Fibroblast of mammary gland (primary cell): ENCODE data around the gene PRRT3.

ENCODE experiments used
- DNase-seq: peaks from one replicate; pipeline ENCODE4 v3.0.0-alpha.2; 2010; ENCODE audit warnings: low read depth
- H3K4me3 ChIP-seq: 2 replicates; pipeline ENCODE4 v1.5.1; 2011; ENCODE audit warnings: low read depth, mild to moderate bottlenecking, low read length, moderate library complexity; ENCODE audit not compliant: control insufficient read depth
- TF ChIP-seq, protein P1 (sequence below): conservative IDR thresholded peaks from 2 replicates; pipeline ENCODE4 v1.5.1; 2011; ENCODE audit warnings: low read depth, low read length, inconsistent platforms; ENCODE audit not compliant: control insufficient read depth, insufficient read depth

Gene PRRT3

DNA sequence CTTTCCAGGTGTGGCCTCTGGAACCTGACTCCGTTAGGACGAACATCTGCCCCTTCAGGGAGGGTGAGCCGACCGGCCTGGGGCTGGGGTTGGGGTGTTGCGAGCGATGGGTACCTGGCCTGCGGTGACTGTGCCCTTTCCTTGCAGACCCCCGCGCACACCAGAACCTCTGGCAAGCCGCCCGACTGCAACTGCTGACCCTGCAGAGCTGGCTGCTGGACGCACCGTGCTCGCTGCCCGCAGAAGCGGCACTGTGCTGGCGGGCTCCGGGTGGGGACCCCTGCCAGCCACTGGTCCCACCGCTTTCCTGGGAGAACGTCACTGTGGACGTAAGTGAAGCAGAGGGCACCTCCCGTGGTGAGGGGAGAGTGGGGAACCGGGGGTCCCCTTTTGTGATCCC is 24.1 kb downstream of the PRRT3 start:
- DNase-seq, result no peak
- TF ChIP-seq, protein P1, sequence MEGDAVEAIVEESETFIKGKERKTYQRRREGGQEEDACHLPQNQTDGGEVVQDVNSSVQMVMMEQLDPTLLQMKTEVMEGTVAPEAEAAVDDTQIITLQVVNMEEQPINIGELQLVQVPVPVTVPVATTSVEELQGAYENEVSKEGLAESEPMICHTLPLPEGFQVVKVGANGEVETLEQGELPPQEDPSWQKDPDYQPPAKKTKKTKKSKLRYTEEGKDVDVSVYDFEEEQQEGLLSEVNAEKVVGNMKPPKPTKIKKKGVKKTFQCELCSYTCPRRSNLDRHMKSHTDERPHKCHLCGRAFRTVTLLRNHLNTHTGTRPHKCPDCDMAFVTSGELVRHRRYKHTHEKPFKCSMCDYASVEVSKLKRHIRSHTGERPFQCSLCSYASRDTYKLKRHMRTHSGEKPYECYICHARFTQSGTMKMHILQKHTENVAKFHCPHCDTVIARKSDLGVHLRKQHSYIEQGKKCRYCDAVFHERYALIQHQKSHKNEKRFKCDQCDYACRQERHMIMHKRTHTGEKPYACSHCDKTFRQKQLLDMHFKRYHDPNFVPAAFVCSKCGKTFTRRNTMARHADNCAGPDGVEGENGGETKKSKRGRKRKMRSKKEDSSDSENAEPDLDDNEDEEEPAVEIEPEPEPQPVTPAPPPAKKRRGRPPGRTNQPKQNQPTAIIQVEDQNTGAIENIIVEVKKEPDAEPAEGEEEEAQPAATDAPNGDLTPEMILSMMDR, result no peak
- no peak overlapping the region for H3K4me3 ChIP-seq

DNA sequence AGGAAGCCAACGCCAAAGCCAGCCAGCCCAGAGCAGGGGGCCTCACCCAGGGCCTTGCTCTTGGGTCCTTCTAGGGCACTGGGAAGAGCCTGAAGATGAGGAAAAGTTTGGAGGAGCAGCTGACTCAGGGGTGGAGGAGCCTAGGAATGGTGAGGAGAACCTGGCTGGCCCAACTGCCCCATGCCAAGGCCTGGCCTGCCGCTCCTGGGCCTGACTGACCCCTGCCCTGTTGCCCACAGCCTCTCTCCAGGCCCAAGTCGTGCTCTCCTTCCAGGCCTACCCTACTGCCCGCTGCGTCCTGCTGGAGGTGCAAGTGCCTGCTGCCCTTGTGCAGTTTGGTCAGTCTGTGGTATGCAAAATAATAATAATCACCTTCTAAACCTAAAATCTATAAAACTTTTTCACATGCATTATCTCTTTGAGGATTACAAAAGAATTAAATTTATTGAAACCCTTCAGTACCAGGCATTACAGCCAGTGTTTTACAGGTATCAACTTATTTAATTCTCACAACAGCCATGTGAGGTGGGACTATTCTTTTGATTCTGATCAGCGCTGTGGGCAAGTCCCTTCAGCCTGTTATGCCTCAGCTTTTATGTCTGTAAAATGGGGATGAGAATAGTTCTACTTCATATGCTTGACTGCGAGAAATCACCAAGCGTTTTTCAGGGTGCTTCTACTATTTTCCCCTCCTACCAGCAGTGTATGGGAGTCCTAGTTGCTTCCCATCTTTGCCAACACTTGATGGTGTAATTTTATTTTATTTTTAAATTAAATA is 33.8 kb downstream of the PRRT3 start:
- H3K4me3 ChIP-seq, result peak overlapping the region; percentile 63
- TF ChIP-seq, protein P1, result no peak
- no peak for DNase-seq

DNA sequence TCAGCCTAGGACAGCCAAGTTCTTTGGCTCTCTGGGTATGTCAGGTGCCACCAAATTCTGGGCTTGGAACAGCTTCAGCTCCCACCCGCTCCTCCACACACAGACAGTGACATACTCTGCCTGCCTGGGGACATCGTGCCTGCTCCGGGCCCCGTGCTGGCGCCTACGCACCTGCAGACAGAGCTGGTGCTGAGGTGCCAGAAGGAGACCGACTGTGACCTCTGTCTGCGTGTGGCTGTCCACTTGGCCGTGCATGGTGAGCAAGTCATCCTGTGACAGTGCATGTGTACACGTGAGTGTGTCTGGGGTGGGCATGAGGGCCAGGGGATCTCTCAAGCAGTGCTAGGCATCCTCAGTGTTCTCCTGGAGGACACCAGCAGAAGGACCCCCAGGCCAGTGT is 34.4 kb downstream of the PRRT3 start:
- no peak for DNase-seq
- TF ChIP-seq, protein P1, result no peak
- peak overlapping the region; percentile 63 for H3K4me3 ChIP-seq

DNA sequence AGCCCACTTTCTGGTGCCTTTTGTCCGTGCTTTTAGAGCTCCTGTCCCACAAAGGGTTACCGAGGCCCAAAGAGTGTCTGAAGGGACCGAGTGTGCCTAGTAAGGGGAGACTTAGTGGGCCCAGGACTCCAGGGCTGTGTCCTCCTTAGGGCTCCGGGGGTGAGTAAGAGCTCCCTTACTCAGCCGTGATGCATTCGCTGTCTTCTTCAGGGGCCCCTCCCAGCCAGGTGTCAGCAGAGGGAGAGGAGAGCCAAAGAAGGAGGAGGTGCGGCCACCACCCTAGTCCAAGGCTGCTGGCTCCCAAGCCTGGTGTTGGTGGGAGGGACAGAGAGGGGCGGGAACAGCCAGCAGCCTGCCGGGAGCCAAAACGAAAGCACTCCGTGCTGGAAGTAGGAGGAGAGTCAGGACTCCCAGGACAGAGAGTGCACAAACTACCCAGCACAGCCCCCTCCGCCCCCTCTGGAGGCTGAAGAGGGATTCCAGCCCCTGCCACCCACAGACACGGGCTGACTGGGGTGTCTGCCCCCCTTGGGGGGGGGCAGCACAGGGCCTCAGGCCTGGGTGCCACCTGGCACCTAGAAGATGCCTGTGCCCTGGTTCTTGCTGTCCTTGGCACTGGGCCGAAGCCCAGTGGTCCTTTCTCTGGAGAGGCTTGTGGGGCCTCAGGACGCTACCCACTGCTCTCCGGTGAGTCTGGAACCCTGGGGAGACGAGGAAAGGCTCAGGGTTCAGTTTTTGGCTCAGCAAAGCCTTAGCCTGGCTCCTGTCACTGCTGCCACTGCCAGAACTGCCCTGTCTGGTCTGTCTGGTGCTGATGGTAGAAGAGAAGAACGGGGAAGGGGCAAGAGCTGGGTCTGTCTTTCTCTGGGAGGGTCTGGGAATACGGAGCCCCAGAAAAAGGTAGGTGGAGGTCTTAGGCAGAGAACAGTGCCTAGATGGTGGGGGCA is 35.2 kb downstream of the PRRT3 start, which contains the start of gene IL17RC:
TSS of gene IL17RC (plus strand) at position 365 of the 947 bp plus-strand sequence. CDS start at position 583, 218 bp downstream.
- TF ChIP-seq, protein P1, result no peak
- DNase-seq, result peak; percentile 97
- peak within 1 kb of the TSS; percentile 63 for H3K4me3 ChIP-seq

DNA sequence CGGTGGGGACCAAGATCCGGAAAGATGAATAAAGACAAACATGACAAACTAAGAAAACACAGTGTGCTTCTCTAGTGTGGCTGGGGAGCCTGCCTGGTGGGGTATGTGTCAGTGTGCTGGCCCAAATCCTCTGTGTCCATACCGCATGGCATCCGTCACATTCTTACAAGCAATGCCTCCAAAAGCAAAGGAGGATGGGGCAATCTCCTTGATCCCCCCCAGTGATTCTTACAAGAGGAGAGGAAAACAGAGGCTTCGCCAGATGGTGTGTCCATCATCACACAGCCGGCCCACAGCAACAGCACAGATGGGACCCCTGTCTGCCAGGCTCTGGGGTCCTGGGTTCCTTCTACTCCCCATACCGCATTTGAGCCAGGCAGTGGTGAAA is 35.9 kb downstream of the PRRT3 start:
- peak overlapping the region; percentile 63 for H3K4me3 ChIP-seq
- peak; percentile 92 for DNase-seq
- TF ChIP-seq, protein P1, result no peak

DNA sequence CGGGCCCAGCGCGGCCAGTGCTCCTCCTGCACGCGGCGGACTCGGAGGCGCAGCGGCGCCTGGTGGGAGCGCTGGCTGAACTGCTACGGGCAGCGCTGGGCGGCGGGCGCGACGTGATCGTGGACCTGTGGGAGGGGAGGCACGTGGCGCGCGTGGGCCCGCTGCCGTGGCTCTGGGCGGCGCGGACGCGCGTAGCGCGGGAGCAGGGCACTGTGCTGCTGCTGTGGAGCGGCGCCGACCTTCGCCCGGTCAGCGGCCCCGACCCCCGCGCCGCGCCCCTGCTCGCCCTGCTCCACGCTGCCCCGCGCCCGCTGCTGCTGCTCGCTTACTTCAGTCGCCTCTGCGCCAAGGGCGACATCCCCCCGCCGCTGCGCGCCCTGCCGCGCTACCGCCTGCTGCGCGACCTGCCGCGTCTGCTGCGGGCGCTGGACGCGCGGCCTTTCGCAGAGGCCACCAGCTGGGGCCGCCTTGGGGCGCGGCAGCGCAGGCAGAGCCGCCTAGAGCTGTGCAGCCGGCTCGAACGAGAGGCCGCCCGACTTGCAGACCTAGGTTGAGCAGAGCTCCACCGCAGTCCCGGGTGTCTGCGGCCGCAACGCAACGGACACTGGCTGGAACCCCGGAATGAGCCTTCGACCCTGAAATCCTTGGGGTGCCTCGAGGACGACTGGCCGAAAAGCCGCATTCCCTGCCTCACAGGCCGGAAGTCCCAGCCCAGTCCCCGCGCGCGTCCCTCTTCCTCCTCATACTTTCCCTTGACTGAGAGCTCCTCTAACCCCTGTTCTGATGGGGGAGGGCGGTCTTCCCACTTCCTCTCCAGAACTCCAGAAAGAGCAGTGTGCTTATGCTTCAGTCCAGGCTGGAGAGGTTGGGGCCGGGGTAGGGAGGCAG is 36.7 kb downstream of the PRRT3 start:
- DNase-seq, result peak; percentile 65
- peak overlapping the region; percentile 63 for H3K4me3 ChIP-seq
- TF ChIP-seq, protein P1, result no peak
